HG02885 (cell line): ENCODE measurements around the gene CATSPERD.
"Not testable (repeated sequence)": the region's sequence is repeated elsewhere in the genome, so short reads cannot be mapped to it uniquely, and the experiment has no call there.

Experiments
- ATAC-seq: cut with Tn5 transposase; IDR thresholded peaks from one replicate; pipeline ENCODE4 v1.9.1; 2021; ENCODE audit warnings: mild to moderate bottlenecking; ENCODE audit not compliant: unreplicated experiment, poor library complexity

Gene CATSPERD

GRCh38 chr19:5686326-5686646 is 34.2 kb upstream of the CATSPERD start:
- no peak for ATAC-seq

- peak; percentile 61 for ATAC-seq
Observed at GRCh38 chr19:5686647-5687359, 33.6 kb upstream of the CATSPERD start.

- no peak for ATAC-seq
Observed at GRCh38 chr19:5687360-5688198, 32.9 kb upstream of the CATSPERD start.

GRCh38 chr19:5688262-5688881 is 32.1 kb upstream of the CATSPERD start:
- ATAC-seq, result not testable (repeated sequence)

- peak; percentile 58 for ATAC-seq
Observed at GRCh38 chr19:5690125-5690954, 30.1 kb upstream of the CATSPERD start, which contains the start of gene RPL36. RPL36 (plus strand) TSS chr19:5690295; CDS start chr19:5690508, 213 bp downstream.

- no peak for ATAC-seq
Observed at GRCh38 chr19:5690955-5691821, 29.2 kb upstream of the CATSPERD start.

GRCh38 chr19:5691822-5692722 is 28.4 kb upstream of the CATSPERD start:
- ATAC-seq, result no peak

- no peak for ATAC-seq
Observed at GRCh38 chr19:5692723-5693194, 27.7 kb upstream of the CATSPERD start.

GRCh38 chr19:5693195-5694166 is 27.0 kb upstream of the CATSPERD start:
- ATAC-seq, result no peak

- no peak for ATAC-seq
Observed at GRCh38 chr19:5694167-5694955, 26.1 kb upstream of the CATSPERD start.

GRCh38 chr19:5694956-5695648 is 25.3 kb upstream of the CATSPERD start:
- ATAC-seq, result no peak

GRCh38 chr19:5695649-5696195 is 24.7 kb upstream of the CATSPERD start:
- ATAC-seq, result no peak

GRCh38 chr19:5696196-5697021 is 24.0 kb upstream of the CATSPERD start:
- ATAC-seq, result no peak

- ATAC-seq, result no peak
Observed at GRCh38 chr19:5697022-5697889, 23.2 kb upstream of the CATSPERD start.
